GM23248 (cell line): ENCODE data around the gene FRAS1. TPM values are rescaled to one million over a fixed set of nuclear protein-coding genes. Genes with fewer than 3 reads are reported as not detected.

Experiments used
- DNase-seq: peaks from one replicate; pipeline ENCODE4 v3.0.0-alpha.2; 2015
- H2AFZ ChIP-seq: fragments of 200-600 bp; sonication (generic); 2 replicates; pipeline ENCODE4 v1.6.1; 2016; ENCODE audit warnings: antibody characterized with exemption
- H3F3A ChIP-seq: fragments of 200-600 bp; sonication (generic); 2 replicates; pipeline ENCODE4 v1.6.1; 2016; ENCODE audit warnings: mild to moderate bottlenecking, antibody characterized with exemption, mixed run types; ENCODE audit not compliant: insufficient read depth
- H3K27ac ChIP-seq: fragments of 200-600 bp; sonication (generic); 2 replicates; pipeline ENCODE4 v1.5.1; 2016; ENCODE audit warnings: mild to moderate bottlenecking
- H3K27me3 ChIP-seq: fragments of 200-600 bp; sonication (generic); replicated peaks from 2 replicates; pipeline ENCODE4 v1.6.1; 2016; ENCODE audit warnings: mild to moderate bottlenecking; ENCODE audit not compliant: insufficient read depth
- H3K36me3 ChIP-seq: fragments of 200-600 bp; sonication (generic); 2 replicates; pipeline ENCODE4 v1.6.1; 2016; ENCODE audit warnings: low read depth, mild to moderate bottlenecking
- H3K4me1 ChIP-seq: fragments of 200-600 bp; sonication (generic); 2 replicates; pipeline ENCODE4 v1.6.1; 2016; ENCODE audit warnings: mild to moderate bottlenecking; ENCODE audit not compliant: insufficient read depth
- H3K4me2 ChIP-seq: fragments of 200-600 bp; sonication (generic); one replicate; pipeline ENCODE4 v1.6.1; 2016; ENCODE audit warnings: mild to moderate bottlenecking; ENCODE audit not compliant: unreplicated experiment
- H3K4me3 ChIP-seq: fragments of 200-600 bp; sonication (generic); 2 replicates; pipeline ENCODE4 v1.5.1; 2016; ENCODE audit warnings: mild to moderate bottlenecking
- H3K79me2 ChIP-seq: fragments of 200-600 bp; sonication (generic); 2 replicates; pipeline ENCODE4 v1.6.1; 2016; ENCODE audit warnings: mild to moderate bottlenecking; ENCODE audit not compliant: insufficient read depth
- H3K9ac ChIP-seq: fragments of 200-600 bp; sonication (generic); 2 replicates; pipeline ENCODE4 v1.6.1; 2016; ENCODE audit warnings: mild to moderate bottlenecking
- H3K9me2 ChIP-seq: fragments of 200-600 bp; sonication (generic); 2 replicates; pipeline ENCODE4 v1.6.1; 2016; ENCODE audit warnings: mixed run types, mild to moderate bottlenecking, moderate library complexity; ENCODE audit not compliant: insufficient read depth
- H3K9me3 ChIP-seq: fragments of 200-600 bp; sonication (generic); one replicate; pipeline ENCODE4 v1.6.1; 2017; ENCODE audit warnings: low read depth
- H4K20me1 ChIP-seq: fragments of 200-600 bp; sonication (generic); 2 replicates; pipeline ENCODE4 v1.6.0; 2016; ENCODE audit not compliant: insufficient read depth
- EZH2 ChIP-seq: fragments of 200-600 bp; sonication (generic); IDR thresholded peaks from 2 replicates; pipeline ENCODE4 v1.6.1; 2018; ENCODE audit warnings: antibody characterized with exemption, mild to moderate bottlenecking; ENCODE audit not compliant: insufficient read depth, poor library complexity, severe bottlenecking
- EZH2phosphoT487 ChIP-seq: fragments of 200-600 bp; sonication (generic); IDR thresholded peaks from 2 replicates; pipeline ENCODE4 v1.6.1; 2018; ENCODE audit warnings: antibody characterized with exemption, moderate library complexity, mild to moderate bottlenecking, low read depth; ENCODE audit not compliant: insufficient read depth
- WGBS, 2 experiments: methylation state at CpG; one replicate each; pipeline ENCODE4 v1.1.6; 2015 to 2017; ENCODE audit warnings: low lambda C conversion rate in 2 of 2, low coverage in 1 of 2; ENCODE audit errors: missing lambda C conversion rate in 2 of 2; 5-methylcytosine and 5-hydroxymethylcytosine counted together
- in situ Hi-C: fragments of 300-500 bp; cut with MboI; formaldehyde crosslinking; loops from 2 replicates; pipeline ENCODE4 v1.15.0; 2020
- polyA plus RNA-seq: library from polyadenylated mRNA; unstranded; fragments of >200 nt; fragmentation: Nextera tagmentation; extraction: Ambion mirVana; gene quantifications from 2 replicates; pipeline ENCODE4 v1.2.1, GENCODE V29; 2016
- small RNA-seq: library from RNA; depleted of rRNA; stranded (forward); fragments of <200 nt; gene quantifications from one replicate; pipeline ENCODE3, GENCODE V24; 2014; ENCODE audit warnings: low read depth, low replicate concordance
- total RNA-seq: library from RNA; depleted of rRNA; stranded (reverse); fragments of >200 nt; shearing (Covaris generic); gene quantifications from 2 replicates; pipeline ENCODE4 v1.2.3, GENCODE V29; 2014; rRNA removed

FRAS1 gene
- total and polyA plus RNA-seq, 2 experiments from 2014 or later: 6.5 to 19.8 TPM

- in situ Hi-C loops: no loop called here
- TF ChIP-seq EZH2phosphoT487 (no peak), EZH2 (no peak)
- Histone ChIP-seq H3K4me2 (no peak overlapping the region), H3K79me2 (no peaks in the 10 kb centered on the region), H4K20me1 (no peaks in the 10 kb centered on the region), H3K36me3 (no peaks in the 10 kb centered on the region), H3K9me2 (no peaks in the 10 kb centered on the region), H3K9me3 (no peaks in the 10 kb centered on the region), H3K9ac (no peak overlapping the region), H3K27me3 (no peaks in the 10 kb centered on the region), H3F3A (no peaks in the 10 kb centered on the region), H3K4me1 (peaks cover 12% of the 10 kb centered on the region), H3K4me3 (no peak overlapping the region), H3K27ac (no peak overlapping the region), H2AFZ (peak overlapping the region; percentile 28; the same call in 1 of the 2 replicates)
- peak; percentile 13 for DNase-seq
- WGBS, 2 experiments: 28 to 29% methylated on average over 2 of the region's 2 CpGs
Measured at GRCh38 chr4:78591404-78591803, 534.3 kb downstream of the FRAS1 start.

GRCh38 chr4:78592088-78592783, 535.1 kb downstream of the FRAS1 start:
- TF ChIP-seq EZH2: no peak
- TF ChIP-seq EZH2phosphoT487: no peak

More at GRCh38 chr4:78592088-78592783, 535.1 kb downstream of the FRAS1 start:
- Histone ChIP-seq H3K79me2 (no peaks in the 10 kb centered on the region), H3F3A (no peaks in the 10 kb centered on the region), H3K4me1 (peaks cover 12% of the 10 kb centered on the region), H3K4me2 (no peak overlapping the region), H3K9ac (no peak overlapping the region), H3K9me3 (no peaks in the 10 kb centered on the region), H3K27ac (no peak overlapping the region), H3K36me3 (no peaks in the 10 kb centered on the region), H3K4me3 (no peak overlapping the region), H2AFZ (no peak overlapping the region), H3K27me3 (no peaks in the 10 kb centered on the region), H3K9me2 (no peaks in the 10 kb centered on the region), H4K20me1 (no peaks in the 10 kb centered on the region)
- in situ Hi-C loops: no loop called here
- 92 to 93% methylated on average over 3 of the region's 3 CpGs for WGBS, 2 experiments
- peak; percentile 16 for DNase-seq

Small RNAs within 50 kb of the gene (small RNA-seq; reads per million reads assigned to genes)
- gene AC114801.3: 0.19 reads per million

Other genes starting within 250 kb of the FRAS1 start
- 9.2 and 11.1 TPM in 2 replicates for gene CNOT6L, start 238.0 kb upstream of the FRAS1 start, total RNA-seq
- 6.5 and 7.5 TPM in 2 replicates for gene CNOT6L, start 238.0 kb upstream of the FRAS1 start, polyA plus RNA-seq
- 18.0 and 21.7 TPM in 2 replicates for gene MRPL1, start 194.5 kb upstream of the FRAS1 start, total RNA-seq
- gene MRPL1, start 194.5 kb upstream of the FRAS1 start, polyA plus RNA-seq: 21.5 and 23.2 TPM in 2 replicates